Left ventricle myocardium inferior (tissue), 1 donor: ENCODE measurements around the gene PXK. TPM values are rescaled to one million over a fixed set of nuclear protein-coding genes. Genes with fewer than 3 reads are reported as not detected.
A peak's percentile ranks its signal among the peaks of the same experiment; 100 is the strongest.

Experiments
- DNase-seq: peaks from one replicate; pipeline ENCODE4 v3.0.0-alpha.2; 2020
- H3K27ac ChIP-seq: fragments of 200-600 bp; replicated peaks from 2 replicates; pipeline ENCODE4 v1.8.0; 2021
- H3K27me3 ChIP-seq: fragments of 200-600 bp; 2 replicates; pipeline ENCODE4 v1.8.0; 2021; ENCODE audit warnings: low read depth
- H3K36me3 ChIP-seq: fragments of 200-600 bp; 2 replicates; pipeline ENCODE4 v1.8.0; 2021
- H3K4me1 ChIP-seq: fragments of 200-600 bp; 2 replicates; pipeline ENCODE4 v1.8.0; 2021
- H3K4me3 ChIP-seq: fragments of 200-600 bp; 2 replicates; pipeline ENCODE4 v1.8.0; 2021; ENCODE audit warnings: mild to moderate bottlenecking, moderate library complexity
- H3K9me3 ChIP-seq: fragments of 200-600 bp; replicated peaks from 2 replicates; pipeline ENCODE4 v1.8.0; 2021
- CTCF ChIP-seq: fragments of 200-600 bp; IDR thresholded peaks from 2 replicates; pipeline ENCODE4 v1.8.0; 2021; ENCODE audit warnings: antibody characterized with exemption, mild to moderate bottlenecking, borderline replicate concordance
- intact Hi-C: fragments of 100-400 bp; cut with micrococcal nuclease; formaldehyde crosslinking; loops from one replicate; pipeline ENCODE4 v1.11.0; 2022
- total RNA-seq: library from RNA; stranded (reverse); fragmentation: NEBNext Ultra II Directional; extraction: Animal tissue kit (Norgen Biotek cat#: 25700); gene quantifications from one replicate; pipeline ENCODE4 v1.2.1, GENCODE V29; 2021
- donor health status: DM: no; HTN: yes; CAD: no; lungs with severe emphysema.

The PXK gene
- total RNA-seq, 1 donor from 2014 or later, result 9.2 TPM

DNA sequence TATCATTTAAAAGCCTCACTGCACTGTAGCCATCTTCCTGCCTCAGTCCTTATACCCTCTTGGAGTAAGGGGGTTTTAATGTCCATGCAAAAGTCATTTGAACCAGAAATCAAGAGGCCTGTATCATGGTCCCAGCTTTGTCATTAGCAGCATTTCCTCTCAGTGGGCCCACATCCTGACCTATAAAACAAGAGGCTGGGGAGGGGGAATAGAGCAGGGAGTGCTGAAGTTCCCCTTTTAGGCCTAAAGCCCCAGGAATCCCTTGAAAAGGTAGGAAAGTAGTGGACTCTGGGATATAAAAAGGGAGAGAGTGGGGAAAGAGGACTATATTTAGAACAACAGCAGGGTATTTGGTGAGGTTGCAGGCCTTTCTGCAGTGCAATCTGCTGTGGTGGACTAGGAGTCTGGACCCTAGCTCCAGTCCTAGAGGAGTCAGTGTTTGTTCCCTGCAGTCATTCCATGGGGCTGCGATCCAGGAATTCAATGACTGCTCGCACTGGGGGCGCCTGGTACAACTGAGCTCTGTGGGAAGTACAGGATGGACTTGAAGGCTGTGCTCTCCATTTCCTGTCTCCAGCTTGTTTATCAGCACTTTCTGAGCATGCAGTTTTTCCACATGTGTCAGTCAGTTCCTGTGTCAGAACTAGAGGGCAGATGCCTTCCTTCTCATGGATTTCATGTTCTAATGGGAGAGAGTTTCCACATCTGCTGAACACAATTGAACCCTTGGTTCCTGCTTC is 54.1 kb downstream of the PXK start:
- DNase-seq, result peak; percentile 27
- no peak overlapping the region for H3K4me3 ChIP-seq
- intact Hi-C loops, result no loop called here
- H3K27ac ChIP-seq, result peak overlapping the region; percentile 72
- no peaks in the 10 kb centered on the region for H3K9me3 ChIP-seq
- TF ChIP-seq CTCF, result no peak
- no peaks in the 10 kb centered on the region for H3K27me3 ChIP-seq
- H3K36me3 ChIP-seq, result peaks cover 7% of the 10 kb centered on the region
- H3K4me1 ChIP-seq, result peaks cover 56% of the 10 kb centered on the region

DNA sequence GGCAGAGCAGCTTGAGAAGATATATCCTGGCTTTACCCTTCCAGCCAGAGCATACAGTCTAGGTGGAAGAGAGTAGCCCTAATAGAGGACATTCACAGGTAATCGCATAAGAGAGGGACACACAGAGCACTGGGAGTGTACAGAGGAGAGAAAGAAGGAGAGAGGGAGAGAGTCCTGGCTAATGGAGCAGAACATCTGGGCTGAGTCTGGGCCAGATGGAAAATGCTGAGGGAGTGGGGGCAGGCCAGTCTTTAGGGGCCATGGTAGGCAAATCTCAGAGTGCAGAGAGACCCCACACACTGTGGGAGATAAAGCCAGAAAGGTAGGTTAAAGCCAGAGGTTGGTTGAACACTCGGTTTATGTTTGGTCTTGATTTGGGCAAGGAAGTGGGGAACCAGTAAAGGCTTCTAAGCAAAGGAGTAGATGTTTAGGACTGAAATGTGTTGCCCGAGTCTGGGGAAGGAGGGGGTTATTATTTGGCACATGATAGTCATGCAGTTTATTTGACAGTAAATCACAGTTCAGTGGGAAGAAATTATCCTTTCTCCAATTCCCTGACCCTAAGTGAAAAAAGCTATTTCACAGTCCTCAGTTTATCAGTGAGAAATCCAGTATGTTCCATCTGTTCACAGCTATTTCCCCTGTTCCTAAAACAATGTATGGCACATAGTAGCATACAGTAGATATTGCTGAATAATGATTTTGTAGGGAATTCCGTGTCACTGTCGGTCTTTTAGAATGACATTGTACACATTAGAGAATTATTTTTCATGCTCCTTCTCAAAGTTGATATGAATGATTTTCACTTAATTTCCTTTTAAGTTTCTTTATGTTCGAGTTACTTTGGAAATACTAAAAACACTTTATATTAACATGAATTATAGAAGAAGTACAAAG is 55.2 kb downstream of the PXK start:
- Histone ChIP-seq H3K4me3 (no peak overlapping the region), H3K36me3 (peaks cover 2% of the 10 kb centered on the region), H3K9me3 (no peaks in the 10 kb centered on the region), H3K4me1 (peaks cover 64% of the 10 kb centered on the region), H3K27ac (peak overlapping the region; percentile 72), H3K27me3 (no peaks in the 10 kb centered on the region)
- intact Hi-C loops, result no loop called here
- DNase-seq, result no peak
- TF ChIP-seq CTCF, result no peak

DNA sequence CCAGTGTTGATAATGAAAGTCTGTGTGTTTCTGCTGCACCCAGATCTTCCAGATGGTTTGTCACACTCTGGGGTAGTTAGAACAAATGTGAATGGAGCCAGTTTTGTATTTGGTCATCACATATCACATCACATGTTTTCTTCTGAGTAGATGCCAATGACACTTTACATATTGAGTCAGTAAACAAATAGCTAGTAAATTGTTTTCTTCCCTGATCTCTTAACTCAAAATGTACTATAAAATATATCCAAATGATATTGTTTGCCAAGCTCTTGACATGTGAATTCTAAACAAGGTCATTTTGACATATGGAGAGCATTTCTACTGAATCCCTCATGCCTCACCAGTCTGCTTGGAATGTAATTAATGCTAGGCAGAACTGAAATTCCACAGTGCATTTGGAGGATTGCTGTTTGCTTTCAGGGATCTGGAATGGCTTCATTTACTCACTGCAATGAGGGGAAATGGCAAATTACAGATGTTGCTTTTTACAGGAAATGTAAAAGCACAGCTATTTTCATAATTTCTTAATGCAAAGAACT is 55.9 kb downstream of the PXK start:
- Histone ChIP-seq H3K9me3 (no peaks in the 10 kb centered on the region), H3K4me3 (no peak overlapping the region), H3K27me3 (no peaks in the 10 kb centered on the region), H3K4me1 (peaks cover 64% of the 10 kb centered on the region), H3K27ac (peak overlapping the region; percentile 72), H3K36me3 (no peaks in the 10 kb centered on the region)
- TF ChIP-seq CTCF, result no peak
- intact Hi-C loops, result no loop called here
- no peak for DNase-seq

- peaks cover 58% of the 10 kb centered on the region for H3K4me1 ChIP-seq
- peaks cover 18% of the 10 kb centered on the region for H3K36me3 ChIP-seq
- peak overlapping the region; percentile 15 for H3K4me3 ChIP-seq
Observed at GRCh38 chr3:58391156-58391865, 58.6 kb downstream of the PXK start.

More at GRCh38 chr3:58391156-58391865, 58.6 kb downstream of the PXK start:
- H3K27ac ChIP-seq, result peak overlapping the region; percentile 55
- intact Hi-C loops, result no loop called here
- no peaks in the 10 kb centered on the region for H3K27me3 ChIP-seq
- DNase-seq, result no peak
- TF ChIP-seq CTCF, result no peak
- no peaks in the 10 kb centered on the region for H3K9me3 ChIP-seq
